Liver (tissue), 3 donors: Measurements from ENCODE around the gene CTU1.

Source experiments
- CTCF ChIP-seq: fragments of 150-350 bp; IDR thresholded peaks from 2 replicates; pipeline ENCODE4 v1.5.1; 2017; ENCODE audit warnings: improper control_type of control experiment, low read depth, low read length; ENCODE audit not compliant: missing input control
- EGR1 ChIP-seq, 2 donors: IDR thresholded peaks; 2 replicates each; pipeline ENCODE4 v1.6.1; 2016 to 2018; ENCODE audit warnings: antibody characterized with exemption in 2 of 2, low read depth in 2 of 2
- HNF4A ChIP-seq, 2 donors: conservative IDR thresholded peaks; 2 replicates each; pipeline ENCODE4 v1.6.1; 2016; ENCODE audit warnings: antibody characterized with exemption in 2 of 2, mild to moderate bottlenecking in 2 of 2
- MAX ChIP-seq: IDR thresholded peaks from 2 replicates; pipeline ENCODE4 v1.6.1; 2016; ENCODE audit warnings: antibody characterized with exemption
- NR2F2 ChIP-seq: IDR thresholded peaks from 2 replicates; pipeline ENCODE4 v1.6.1; 2016; ENCODE audit warnings: antibody characterized with exemption
- SP1 ChIP-seq: IDR thresholded peaks from 2 replicates; pipeline ENCODE4 v1.6.1; 2018; ENCODE audit warnings: antibody characterized with exemption, mild to moderate bottlenecking
- TF ChIP-seq, protein P1 (sequence below): IDR thresholded peaks from 2 replicates; pipeline ENCODE4 v1.6.1; 2016; ENCODE audit warnings: antibody characterized with exemption
- donor health status: healthy.
- donor health status: healthy.

DNA sequence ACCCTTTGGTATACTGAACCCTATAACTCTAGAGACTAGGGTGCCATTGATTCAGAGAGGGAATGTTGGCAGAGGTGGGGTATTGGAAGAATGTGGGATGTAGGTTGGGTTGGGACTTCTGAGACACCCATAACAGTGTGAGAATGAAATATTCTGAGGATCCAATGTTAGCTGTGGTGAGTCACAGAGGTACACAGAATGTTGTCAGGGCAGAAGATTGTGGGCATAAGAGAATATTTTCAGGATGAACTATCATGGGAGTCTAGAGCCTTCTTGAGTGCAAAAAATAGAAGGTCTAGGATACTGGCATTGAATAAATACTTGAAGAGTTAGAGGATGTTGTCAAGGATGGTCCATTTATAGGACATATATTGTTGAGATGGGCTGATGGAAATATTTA lies 52.3 kb downstream of the CTU1 start:
- TF ChIP-seq CTCF, result no peak
- TF ChIP-seq, protein P1, sequence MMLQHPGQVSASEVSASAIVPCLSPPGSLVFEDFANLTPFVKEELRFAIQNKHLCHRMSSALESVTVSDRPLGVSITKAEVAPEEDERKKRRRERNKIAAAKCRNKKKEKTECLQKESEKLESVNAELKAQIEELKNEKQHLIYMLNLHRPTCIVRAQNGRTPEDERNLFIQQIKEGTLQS, result no peak
- no peak for TF ChIP-seq SP1
- no peak for TF ChIP-seq HNF4A (conservative IDR thresholded peaks at IDR 0.05)
- no peak for TF ChIP-seq MAX
- no peak for TF ChIP-seq NR2F2
- no peak for TF ChIP-seq EGR1 (IDR thresholded peaks at IDR 0.05; ENCODE audit: low read depth in 2 of 2)
